H1 (cell line): ENCODE results near the gene ANKRD40CL.

ENCODE experiments used
- BACH1 ChIP-seq: IDR thresholded peaks from 2 replicates; pipeline ENCODE4 v1.6.1; 2012; ENCODE audit warnings: low read length, improper control_type of control experiment
- CEBPB ChIP-seq: IDR thresholded peaks from 2 replicates; pipeline ENCODE4 v1.6.1; 2012; ENCODE audit warnings: low read depth, low read length
- EGR1 ChIP-seq: IDR thresholded peaks from 2 replicates; pipeline ENCODE4 v1.6.1; 2011; ENCODE audit warnings: low read depth, low read length, borderline replicate concordance
- EP300 ChIP-seq, 2 experiments: IDR thresholded peaks; 1 replicate in 1 of 2; 2 replicates in 1 of 2; pipeline ENCODE4 v1.6.1; 2011 to 2012; ENCODE audit warnings: low read depth in 2 of 2, low read length in 2 of 2, mild to moderate bottlenecking in 2 of 2, borderline replicate concordance in 1 of 2, inconsistent platforms in 1 of 2, moderate library complexity in 1 of 2
- GABPA ChIP-seq: IDR thresholded peaks from 2 replicates; pipeline ENCODE4 v1.6.1; 2011; ENCODE audit warnings: mild to moderate bottlenecking, low read length, moderate library complexity, borderline replicate concordance; ENCODE audit not compliant: insufficient read depth
- HDAC2 ChIP-seq, 2 experiments: fragments of 300-600 bp in 1 of 2; sonication (generic) in 1 of 2; IDR thresholded peaks; 2 replicates each; pipeline ENCODE4 v1.6.1; 2011 to 2012; ENCODE audit warnings: low read depth in 2 of 2, low read length in 2 of 2, mild to moderate bottlenecking in 2 of 2, moderate library complexity in 2 of 2, borderline replicate concordance in 1 of 2, inconsistent platforms in 1 of 2
- POLR2A ChIP-seq, 2 experiments: IDR thresholded peaks; 1 replicate in 1 of 2; 2 replicates in 1 of 2; pipeline ENCODE4 v1.6.1; 2011; ENCODE audit warnings: low read depth in 2 of 2, low read length in 2 of 2, mild to moderate bottlenecking in 2 of 2; ENCODE audit errors: control extremely low read depth in 1 of 2
- RXRA ChIP-seq: IDR thresholded peaks from 2 replicates; pipeline ENCODE4 v1.6.1; 2011; ENCODE audit warnings: low read depth, mild to moderate bottlenecking, low read length, moderate library complexity; ENCODE audit not compliant: insufficient read depth
- SIRT6 ChIP-seq: IDR thresholded peaks from one replicate; pipeline ENCODE4 v1.7.1; 2012; ENCODE audit warnings: low read length, inconsistent platforms
- TAF7 ChIP-seq: optimal IDR thresholded peaks from 2 replicates; pipeline ENCODE3; 2011; ENCODE audit warnings: low read depth, mild to moderate bottlenecking, inconsistent platforms, low read length, moderate library complexity, borderline replicate concordance
- TF ChIP-seq, protein P1 (sequence below), 3 experiments: IDR thresholded peaks; 1 replicate in 2 of 3; 2 replicates in 1 of 3; pipeline versions ENCODE4 v1.5.1 to v1.6.1; 2011; ENCODE audit warnings: low read length in 3 of 3, mild to moderate bottlenecking in 3 of 3, inconsistent platforms in 2 of 3, low read depth in 1 of 3, moderate library complexity in 1 of 3; ENCODE audit not compliant: insufficient read depth in 1 of 3; ENCODE audit errors: control extremely low read depth in 1 of 3

DNA sequence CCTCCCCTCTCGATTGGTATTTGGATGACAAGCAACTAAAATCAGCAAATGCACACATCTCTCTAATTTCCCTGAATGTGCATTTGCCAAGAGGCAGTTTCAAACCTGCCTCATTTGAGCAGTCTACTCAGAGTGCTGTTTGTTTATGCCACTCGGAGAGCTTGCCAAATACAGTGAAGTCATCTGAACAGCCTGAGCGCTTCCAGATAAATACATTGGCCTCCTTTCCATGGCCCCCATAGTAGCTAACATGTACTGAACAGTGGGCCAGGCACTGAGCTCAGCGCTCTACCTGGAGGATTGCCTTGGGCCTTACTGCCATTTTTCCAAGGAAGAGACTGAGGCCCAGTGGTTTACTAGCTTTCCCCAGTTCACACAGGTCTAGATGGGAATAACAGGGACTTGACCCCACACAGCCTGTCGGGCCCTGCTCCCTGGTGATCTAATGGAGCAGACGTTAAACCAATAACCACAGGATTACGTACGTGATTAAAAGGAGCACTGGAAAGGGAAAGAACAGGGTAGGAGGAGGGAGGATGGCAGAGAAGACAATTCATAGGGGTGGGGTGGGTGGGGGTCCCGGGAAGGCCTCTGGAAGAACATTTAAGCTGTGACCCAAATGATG is 18.7 kb upstream of the ANKRD40CL start:
- TF ChIP-seq, protein P1, sequence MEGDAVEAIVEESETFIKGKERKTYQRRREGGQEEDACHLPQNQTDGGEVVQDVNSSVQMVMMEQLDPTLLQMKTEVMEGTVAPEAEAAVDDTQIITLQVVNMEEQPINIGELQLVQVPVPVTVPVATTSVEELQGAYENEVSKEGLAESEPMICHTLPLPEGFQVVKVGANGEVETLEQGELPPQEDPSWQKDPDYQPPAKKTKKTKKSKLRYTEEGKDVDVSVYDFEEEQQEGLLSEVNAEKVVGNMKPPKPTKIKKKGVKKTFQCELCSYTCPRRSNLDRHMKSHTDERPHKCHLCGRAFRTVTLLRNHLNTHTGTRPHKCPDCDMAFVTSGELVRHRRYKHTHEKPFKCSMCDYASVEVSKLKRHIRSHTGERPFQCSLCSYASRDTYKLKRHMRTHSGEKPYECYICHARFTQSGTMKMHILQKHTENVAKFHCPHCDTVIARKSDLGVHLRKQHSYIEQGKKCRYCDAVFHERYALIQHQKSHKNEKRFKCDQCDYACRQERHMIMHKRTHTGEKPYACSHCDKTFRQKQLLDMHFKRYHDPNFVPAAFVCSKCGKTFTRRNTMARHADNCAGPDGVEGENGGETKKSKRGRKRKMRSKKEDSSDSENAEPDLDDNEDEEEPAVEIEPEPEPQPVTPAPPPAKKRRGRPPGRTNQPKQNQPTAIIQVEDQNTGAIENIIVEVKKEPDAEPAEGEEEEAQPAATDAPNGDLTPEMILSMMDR (IDR thresholded peaks at IDR 0.05; ENCODE audit: control extremely low read depth in 1 of 3, insufficient read depth in 1 of 3, low read depth in 1 of 3, low read length in 3 of 3): no peak
- no peak for TF ChIP-seq EGR1
- TF ChIP-seq GABPA: no peak
- no peak for TF ChIP-seq HDAC2 (IDR thresholded peaks at IDR 0.05; ENCODE audit: borderline replicate concordance in 1 of 2, low read depth in 2 of 2, low read length in 2 of 2)
- no peak for TF ChIP-seq POLR2A (IDR thresholded peaks at IDR 0.05; ENCODE audit: control extremely low read depth in 1 of 2, low read depth in 2 of 2, low read length in 2 of 2)
- no peak for TF ChIP-seq EP300 (IDR thresholded peaks at IDR 0.05; ENCODE audit: borderline replicate concordance in 1 of 2, low read depth in 2 of 2, low read length in 2 of 2)
- no peak for TF ChIP-seq SIRT6
- no peak for TF ChIP-seq TAF7
- no peak for TF ChIP-seq CEBPB
- no peak for TF ChIP-seq RXRA
- no peak for TF ChIP-seq BACH1
